HCT116 (cell line): Measurements from ENCODE around the gene ZNF423.

Source experiments
- CTCF ChIP-seq, 3 experiments: fragments of 200-600 bp in 1 of 3; sonication (generic) in 1 of 3; IDR thresholded peaks in 2 of 3; conservative IDR thresholded peaks in 1 of 3; 2 replicates each; pipeline ENCODE4 v1.5.1; 2012 to 2017; ENCODE audit warnings: low read depth in 2 of 3, low read length in 2 of 3, antibody characterized with exemption in 1 of 3, borderline replicate concordance in 1 of 3, control low read depth in 1 of 3, mild to moderate bottlenecking in 1 of 3, mixed read lengths in 1 of 3, mixed run types in 1 of 3, moderate library complexity in 1 of 3; ENCODE audit not compliant: insufficient read depth in 1 of 3
- EZH2 ChIP-seq: fragments of 200-600 bp; sonication (generic); IDR thresholded peaks from 2 replicates; pipeline ENCODE4 v1.6.1; 2017; ENCODE audit warnings: antibody characterized with exemption, mixed run types
- MAX ChIP-seq: IDR thresholded peaks from 2 replicates; pipeline ENCODE4 v1.6.1; 2012
- POLR2A ChIP-seq: IDR thresholded peaks from 2 replicates; pipeline ENCODE4 v1.7.0; 2011; ENCODE audit warnings: borderline replicate concordance; ENCODE audit not compliant: insufficient read depth, insufficient read length; ENCODE audit errors: extremely low read depth
- POLR2AphosphoS5 ChIP-seq: IDR thresholded peaks from 2 replicates; pipeline ENCODE4 v1.6.1; 2011; ENCODE audit warnings: mild to moderate bottlenecking, low read depth, low read length, moderate library complexity
- RAD21 ChIP-seq: IDR thresholded peaks from 2 replicates; pipeline ENCODE4 v1.6.1; 2012; ENCODE audit warnings: low read depth, mild to moderate bottlenecking
- REST ChIP-seq: IDR thresholded peaks from 2 replicates; pipeline ENCODE4 v1.6.1; 2012; ENCODE audit warnings: low read depth
- SP1 ChIP-seq: IDR thresholded peaks from 2 replicates; pipeline ENCODE4 v1.6.1; 2012; ENCODE audit warnings: low read depth
- TCF7L2 ChIP-seq: IDR thresholded peaks from 2 replicates; pipeline ENCODE4 v1.7.0; 2011; ENCODE audit warnings: borderline replicate concordance, inconsistent platforms; ENCODE audit not compliant: insufficient read depth, insufficient read length; ENCODE audit errors: extremely low read depth
- YY1 ChIP-seq: IDR thresholded peaks from 2 replicates; pipeline ENCODE4 v1.6.1; 2011; ENCODE audit warnings: low read length, low read depth, moderate library complexity, mild to moderate bottlenecking; ENCODE audit not compliant: insufficient replicate concordance; ENCODE audit errors: extremely low read depth

- no peak for TF ChIP-seq YY1
- TF ChIP-seq CTCF (IDR thresholded peaks at IDR 0.05 in 2 of 3, conservative IDR thresholded peaks at IDR 0.05 in 1 of 3; ENCODE audit: borderline replicate concordance in 1 of 3, insufficient read depth in 1 of 3, low read depth in 2 of 3, low read length in 2 of 3): no peak
- TF ChIP-seq SP1: no peak
- no peak for TF ChIP-seq MAX
- TF ChIP-seq EZH2: no peak
- TF ChIP-seq POLR2A: no peak
- no peak for TF ChIP-seq POLR2AphosphoS5
- TF ChIP-seq REST: no peak
- no peak for TF ChIP-seq TCF7L2
- TF ChIP-seq RAD21: no peak
These were observed 48.6 kb upstream of the ZNF423 start for GRCh38 chr16:49904348-49905062.
